HG03439 (cell line): ENCODE results near the gene UTP25.

Experiments
- ATAC-seq: cut with Tn5 transposase; IDR thresholded peaks from one replicate; pipeline ENCODE4 v1.9.1; 2021; ENCODE audit warnings: mild to moderate bottlenecking, moderate library complexity; ENCODE audit not compliant: unreplicated experiment

Gene UTP25

DNA sequence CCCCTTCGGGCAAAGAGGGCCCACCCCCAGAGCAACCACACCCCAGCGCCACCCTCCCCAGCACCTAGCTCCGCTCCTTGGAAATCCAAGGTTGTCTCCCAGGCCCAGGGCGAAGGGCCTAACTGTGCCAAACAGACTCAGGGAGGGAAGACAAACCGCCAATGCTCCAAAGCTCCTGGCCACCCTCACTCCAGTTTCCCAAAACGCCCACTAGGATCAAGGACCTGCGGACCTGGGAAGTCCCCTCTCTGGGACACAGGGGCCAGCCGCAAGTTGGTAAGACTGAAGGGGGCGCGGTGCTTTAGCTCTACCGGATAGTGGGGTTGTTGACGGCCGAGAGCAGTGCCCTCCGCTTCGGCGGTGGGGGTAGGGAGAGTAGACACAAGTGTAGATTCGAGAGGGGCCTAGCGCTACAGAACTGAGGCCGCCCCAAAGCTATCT lies 22.4 kb upstream of the UTP25 start:
- ATAC-seq, result no peak

DNA sequence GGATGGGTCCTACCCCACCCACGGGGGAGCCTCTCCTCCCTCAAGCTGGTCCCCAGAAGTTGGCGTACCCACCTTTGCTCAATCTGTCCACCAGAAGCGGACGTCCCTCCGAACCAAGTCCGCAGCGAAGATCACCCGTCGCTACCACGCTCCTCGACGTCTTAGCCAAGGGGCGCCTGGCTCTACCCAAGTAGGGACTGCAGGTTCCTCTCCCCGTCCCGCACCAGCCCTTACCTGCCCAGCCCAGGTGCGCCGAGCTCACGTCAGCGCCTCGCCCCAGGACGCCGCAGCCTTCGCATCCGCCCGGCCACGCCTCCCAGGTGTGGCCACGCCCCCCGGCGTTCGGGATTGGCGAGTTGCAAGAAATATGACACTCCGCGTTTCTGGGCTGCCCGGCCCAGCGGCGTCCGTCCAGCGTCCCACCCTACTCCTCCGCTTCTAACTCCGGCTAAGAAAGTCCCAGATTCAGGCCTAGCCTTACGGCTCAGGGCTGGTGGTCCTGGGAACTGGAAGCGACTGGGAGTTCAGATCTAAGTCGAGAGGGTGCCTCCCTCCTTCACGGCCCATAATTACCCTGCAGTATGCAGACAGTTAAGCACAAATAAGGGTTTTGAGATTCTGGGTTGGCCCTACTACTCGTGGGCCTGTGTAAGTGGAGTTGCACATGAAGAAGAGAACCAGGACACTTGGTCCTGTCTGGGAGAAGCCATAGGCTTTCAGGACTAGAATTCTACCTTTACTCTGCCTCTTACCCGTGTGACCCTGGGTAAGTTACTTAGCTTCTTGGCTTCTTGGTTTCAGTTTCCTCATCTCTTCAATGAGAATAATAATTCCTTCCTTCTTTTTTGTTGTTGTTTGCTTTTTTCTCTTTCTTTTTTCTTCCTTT lies 21.7 kb upstream of the UTP25 start, which contains the start of gene IRF6:
IRF6 (minus strand) TSS at position 268 of the 886 bp plus-strand sequence. CDS start 4,729 bp downstream, outside the sequence.
- ATAC-seq, result peak; percentile 87

DNA sequence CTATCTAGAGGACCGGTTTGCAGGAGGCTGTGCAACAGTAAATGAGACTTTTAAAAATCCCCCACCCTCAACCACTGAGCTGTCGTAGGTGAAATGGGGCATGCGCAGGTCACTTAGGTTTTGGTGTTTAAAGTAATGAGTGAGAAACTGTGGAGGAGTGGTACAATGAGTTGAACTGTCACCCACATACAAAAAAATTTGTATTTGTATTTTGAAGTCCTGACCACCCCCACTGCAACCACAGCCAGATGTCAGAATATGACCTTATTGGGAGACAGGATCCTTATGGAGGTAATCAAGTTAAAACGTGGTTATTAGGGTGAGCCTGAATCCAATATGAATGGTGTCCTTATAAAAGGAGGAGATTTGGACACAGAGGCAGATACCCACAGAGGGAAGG lies 20.3 kb upstream of the UTP25 start:
- no peak for ATAC-seq

DNA sequence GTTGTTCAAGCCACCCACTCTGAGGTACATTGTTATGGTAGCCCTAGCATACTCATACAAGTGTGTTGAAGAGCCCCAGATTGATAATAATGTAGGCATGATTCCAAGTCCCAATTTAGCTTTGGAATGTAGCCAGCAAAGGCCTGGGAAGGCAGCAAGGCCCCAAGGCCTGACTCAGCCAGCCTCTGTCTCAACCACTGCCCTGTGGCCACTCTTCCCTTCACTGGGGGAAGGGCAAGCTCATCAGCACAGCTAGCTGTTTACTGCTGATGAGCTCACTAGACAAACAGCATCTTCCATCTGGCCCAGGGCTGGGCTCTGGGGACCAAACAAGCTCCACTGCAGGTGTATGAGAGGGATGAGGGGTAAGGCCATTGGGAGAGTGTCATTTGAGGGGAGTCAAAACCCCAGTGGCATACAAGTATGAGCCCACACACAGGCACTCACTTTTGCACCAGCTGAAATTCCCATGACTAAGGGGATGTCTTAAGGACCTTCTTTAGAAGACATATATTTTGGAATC lies 19.7 kb upstream of the UTP25 start:
- no peak for ATAC-seq

DNA sequence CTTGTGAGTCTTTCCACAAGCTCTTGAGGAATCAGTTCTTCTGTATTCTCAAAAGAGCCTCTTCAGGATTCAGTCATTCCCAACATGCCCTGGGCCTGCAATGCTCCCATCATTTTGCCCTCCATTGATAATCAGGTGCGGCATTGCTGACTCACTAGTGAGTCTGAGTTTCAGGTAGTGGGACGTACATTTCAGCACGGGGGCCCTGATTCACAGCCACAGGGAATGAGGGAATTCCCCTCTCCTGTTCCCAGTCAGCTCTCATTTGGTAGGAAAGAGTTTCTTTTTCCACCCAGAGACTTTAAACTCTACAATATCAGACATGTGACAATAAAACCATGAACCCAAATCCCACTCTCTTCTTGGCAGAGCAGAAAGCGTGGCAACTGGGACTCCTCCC lies 18.2 kb upstream of the UTP25 start:
- ATAC-seq, result no peak

DNA sequence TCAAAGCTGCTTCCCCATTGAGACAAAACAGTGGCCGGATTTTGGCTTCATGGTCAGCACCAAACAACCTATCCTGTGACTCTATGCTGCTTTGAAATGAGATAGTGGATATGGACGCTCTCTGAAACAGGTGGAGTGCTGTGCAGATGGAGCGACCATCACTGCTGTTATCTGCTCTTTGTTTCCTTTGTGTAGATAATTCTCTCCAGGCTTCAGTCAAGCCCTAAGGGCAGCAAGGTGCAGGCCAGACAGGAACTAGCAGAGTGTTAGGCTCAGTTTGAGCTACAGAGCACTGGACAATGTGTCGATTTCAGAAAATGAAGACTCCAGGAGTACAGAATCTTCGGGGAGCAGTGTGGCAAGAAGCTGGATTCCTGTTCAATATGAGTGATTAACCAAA lies 17.0 kb upstream of the UTP25 start:
- no peak for ATAC-seq

DNA sequence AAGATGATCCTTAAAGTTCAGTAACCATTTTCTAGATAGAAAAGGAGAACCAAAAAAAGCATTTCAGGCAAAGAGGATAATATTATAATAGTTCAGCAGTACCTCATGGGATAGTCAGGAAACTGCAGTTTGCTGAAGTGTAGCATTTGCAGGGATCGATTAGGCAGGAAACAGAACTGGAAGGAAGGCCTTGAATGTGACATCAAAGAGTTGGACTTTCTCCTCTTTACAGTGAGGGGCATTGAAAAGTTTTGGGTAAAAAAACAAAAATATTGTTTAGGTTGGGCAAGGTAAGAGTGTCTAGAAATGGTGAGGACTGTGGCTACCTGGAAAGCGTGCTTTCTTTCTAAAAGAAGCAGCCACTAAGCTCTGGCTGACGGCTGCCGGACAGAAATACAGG lies 13.9 kb upstream of the UTP25 start:
- no peak for ATAC-seq

DNA sequence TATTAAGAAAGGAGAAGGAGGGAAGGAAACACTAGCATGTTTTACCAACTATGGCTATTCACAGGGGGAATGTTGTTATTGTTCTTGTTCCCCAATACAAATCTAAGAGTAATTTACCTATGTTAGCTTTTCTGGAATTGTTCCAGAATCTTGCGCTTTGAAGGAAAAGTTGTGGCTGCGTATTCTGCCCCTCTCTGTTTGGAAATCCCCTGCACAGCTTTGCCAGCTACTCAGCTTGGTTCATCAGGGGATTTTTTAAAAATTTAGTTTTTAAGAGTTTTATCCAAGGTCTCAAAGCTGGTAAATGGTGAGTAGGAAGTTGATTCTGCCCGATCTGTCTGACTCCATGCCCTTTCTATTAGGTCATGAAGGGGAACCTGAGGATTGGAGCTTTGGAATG lies 12.3 kb upstream of the UTP25 start:
- ATAC-seq, result no peak

DNA sequence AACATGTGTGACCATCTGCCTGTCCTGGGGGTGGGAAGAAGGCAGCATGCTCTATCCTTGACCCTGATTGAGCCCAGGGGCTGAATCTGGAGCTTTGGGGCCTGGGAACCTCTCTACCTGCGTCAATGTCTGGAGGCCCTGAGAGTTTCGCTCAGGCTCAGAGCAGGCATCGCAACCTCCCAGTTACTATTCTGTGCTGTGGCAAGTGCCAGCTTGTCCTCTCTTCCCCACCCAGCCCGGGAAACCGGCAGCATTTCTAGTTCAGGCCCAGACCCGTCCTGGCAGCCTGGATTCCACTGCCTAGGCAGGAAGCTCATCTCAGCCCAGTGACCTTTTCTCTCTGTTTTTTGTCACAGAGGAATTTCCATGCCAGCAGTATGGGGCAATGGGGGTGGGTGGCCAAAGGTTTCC lies 11.8 kb upstream of the UTP25 start:
- ATAC-seq, result no peak

DNA sequence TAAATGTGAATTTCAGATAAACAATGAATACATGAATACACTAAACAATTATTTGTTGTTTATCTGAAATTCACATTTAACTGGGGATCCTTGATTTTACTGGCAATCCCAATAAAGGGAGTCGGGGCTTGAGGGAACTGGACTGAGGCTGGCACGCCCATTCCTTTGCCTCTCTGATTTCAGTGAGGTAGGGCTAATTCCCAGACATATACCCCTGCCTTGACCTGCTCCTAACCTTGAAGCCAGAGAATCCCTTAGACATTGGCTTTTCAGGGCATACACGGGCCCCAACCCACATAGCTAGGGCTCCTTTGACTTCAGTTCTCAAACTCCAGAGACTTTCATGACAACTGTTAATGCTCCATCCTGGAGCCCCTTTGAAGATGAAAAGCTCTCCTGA lies 10.8 kb upstream of the UTP25 start:
- ATAC-seq, result no peak

DNA sequence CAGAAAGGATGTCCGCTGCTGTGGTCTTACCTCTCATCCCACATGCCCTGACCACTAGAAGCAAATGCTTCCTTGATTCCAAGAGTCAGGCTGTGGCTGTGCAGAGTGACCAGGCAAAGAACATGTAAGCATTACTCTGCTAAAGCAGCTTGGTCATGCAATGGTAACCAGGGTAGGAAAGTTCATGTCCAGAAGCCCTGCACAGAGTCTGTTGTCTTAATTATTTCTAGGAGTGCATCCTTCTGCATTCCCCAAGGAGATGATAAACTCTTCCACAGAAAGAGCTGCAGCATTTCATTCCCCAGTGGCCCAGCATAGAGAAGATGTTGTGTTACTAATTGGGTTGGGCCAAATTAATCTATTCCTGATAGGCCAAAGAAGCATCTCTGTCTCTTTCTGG lies 10.1 kb upstream of the UTP25 start:
- ATAC-seq, result no peak

DNA sequence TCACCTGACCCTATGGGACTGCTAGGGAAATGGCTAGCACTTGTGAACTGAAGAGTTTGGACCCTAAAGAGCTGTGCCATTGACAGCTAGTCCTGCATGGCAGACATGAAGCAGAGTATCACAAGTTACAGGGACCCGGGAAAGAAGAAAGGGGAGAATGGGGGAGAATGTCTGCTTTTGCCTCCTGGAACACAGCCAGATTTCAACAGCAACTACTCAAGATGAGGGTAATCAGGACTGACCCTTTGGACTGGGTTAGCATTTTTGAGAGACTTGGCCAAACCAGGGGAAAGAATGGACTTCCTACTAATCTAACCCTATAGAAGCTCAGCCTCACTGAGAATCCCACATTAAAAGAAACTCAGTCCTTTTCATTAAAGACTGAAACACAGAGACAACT lies 8.7 kb upstream of the UTP25 start:
- ATAC-seq, result no peak

DNA sequence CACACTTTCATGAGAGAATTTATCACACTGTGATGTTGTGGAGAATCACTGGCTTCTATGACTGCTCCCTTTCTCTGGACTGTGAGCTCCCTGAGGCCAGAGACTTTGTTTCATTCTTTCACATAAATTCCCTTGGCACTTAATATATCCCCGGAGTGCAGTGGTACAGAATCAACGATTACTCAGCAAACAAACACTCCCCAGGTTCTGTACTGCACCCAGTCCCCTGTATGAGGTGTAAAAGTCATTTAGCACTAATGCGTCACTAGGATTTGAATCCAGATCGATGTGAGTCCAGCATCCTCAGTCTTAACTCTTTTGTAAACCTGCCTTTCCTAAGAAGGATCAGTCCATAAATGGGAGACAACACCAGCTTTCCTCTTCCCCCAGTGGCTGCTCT lies 6.8 kb upstream of the UTP25 start:
- ATAC-seq, result no peak

DNA sequence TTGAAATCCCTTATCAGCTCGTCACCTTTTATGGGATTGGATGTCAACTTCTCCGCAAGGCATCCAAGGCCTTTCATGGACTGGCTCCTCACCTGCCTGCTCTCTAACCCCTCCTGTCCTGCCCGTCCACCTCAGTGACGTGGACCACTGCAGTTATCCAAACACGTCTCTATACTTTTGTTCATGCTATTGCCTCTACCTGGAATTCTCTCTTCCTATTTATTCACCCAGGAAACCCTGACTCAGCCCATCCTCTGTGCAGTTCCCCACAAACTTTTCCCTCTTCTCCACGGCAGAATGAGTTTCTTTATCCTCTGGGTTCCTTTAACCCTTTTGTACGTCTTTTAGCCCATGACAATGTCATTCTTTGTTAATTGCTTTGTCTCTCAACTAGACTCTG lies 5.1 kb upstream of the UTP25 start:
- no peak for ATAC-seq

DNA sequence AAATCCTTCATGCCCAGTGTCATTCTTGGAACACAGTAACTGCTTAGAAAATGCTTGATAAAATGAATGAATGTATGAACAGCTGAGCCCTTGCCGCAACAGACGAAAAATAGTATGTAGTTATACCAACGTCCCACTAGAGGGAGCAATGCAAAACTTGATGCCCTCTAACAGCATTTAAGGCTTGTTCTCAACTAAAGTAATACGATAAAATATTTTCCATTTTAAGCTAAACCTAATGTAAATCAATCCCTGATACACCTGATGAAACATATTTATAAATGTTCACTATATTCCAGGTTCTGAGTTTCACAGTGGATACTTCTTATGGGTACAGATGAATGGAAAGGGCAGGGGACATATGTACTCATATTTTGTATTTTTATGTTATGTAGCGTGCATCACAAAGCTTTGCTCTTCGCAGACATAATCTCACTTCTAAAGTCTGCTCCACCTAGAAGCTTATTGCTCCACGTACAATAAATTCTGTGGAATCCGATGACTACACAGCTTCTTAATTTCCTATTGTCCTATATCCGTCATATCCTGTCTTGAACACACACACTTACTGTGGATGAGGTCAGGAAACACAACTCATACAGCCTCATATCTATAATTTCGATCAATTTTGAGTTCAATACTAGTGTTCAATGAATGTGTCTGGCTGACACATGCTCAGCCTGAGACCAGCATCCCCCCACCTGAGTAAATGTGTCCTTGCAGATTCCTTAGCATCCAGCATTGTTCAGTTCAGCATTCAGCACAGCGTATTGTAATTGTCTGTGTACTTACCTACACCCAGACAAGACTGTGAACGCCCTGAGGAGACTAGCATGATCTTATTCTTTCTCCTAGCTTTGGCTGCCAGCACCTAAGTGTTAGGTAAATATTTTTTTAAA lies 4.4 kb upstream of the UTP25 start:
- ATAC-seq, result no peak

DNA sequence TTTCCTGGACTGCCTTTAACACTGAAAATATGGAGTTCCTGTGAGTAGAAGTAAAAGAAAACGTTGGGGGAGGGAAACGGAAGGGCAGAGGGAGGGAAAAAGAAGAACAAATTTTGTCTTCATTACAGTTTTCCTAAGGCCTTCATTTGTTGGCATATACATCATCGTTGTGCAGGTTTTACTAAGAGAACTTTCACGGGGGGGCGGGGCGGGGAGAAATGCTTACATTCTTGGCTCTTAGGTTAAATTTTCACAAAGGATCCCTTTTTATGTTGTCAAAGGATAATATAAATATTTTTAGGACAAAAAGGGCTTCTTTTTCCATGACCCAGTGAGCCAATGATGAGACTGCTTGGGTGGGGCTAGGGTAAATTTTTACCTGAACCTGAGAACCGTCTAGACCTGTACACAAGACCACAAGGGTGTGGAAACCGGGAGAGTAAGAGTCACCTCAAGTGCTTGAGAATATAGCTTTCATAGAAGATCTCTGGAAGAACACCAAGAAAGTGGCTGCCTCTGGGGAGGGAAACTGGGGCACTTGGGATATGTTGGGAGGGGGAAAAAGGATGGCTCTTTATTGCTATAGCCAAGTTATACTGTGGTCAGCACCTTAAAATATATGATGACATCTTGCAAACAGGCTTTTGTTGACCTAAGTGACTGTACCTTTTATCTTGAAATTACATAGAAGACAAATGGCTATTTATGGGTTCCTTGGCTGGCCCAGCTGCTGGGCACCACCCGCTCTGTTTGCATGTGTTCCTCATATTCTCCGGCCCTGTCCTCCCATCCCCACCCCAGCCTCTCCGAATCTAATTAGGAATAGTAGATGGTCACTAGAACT lies 2.0 kb upstream of the UTP25 start:
- no peak for ATAC-seq

DNA sequence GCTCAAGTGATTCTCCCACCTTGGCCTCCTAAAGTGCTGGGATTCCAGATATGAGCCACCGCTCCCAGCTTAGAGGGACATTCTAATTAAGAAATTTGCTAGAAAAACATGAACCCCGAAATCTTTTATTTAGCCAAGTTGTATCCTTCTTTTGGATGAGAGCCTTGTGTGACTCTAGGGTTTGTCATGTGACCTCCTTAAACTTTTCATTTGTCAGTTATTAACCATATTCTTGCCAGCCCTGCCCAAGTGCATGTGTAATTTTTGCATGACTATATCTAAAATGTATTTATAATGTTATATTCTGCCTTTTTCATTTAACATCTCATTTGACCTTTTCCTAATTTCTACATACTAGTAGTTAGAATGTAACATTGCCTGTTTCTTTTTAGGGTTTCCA lies 1.9 kb downstream of the UTP25 start:
- no peak for ATAC-seq

DNA sequence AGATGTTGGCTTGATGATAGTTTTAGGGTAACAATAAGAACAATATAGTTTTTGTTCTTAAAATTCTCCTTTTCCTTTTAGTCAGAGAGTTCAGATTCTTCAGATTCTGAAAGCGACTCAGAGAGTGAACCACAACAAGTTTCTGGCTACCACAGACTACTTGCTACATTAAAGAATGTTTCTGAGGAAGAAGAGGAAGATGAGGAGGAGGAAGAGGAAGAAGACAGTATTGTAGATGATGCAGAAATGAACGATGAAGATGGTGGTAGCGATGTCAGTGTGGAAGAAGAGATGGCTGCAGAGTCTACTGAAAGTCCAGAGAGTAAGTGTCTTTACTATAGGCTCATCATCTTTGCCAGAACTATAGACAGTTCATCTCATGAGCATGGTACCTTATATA lies 3.0 kb downstream of the UTP25 start:
- ATAC-seq, result no peak

DNA sequence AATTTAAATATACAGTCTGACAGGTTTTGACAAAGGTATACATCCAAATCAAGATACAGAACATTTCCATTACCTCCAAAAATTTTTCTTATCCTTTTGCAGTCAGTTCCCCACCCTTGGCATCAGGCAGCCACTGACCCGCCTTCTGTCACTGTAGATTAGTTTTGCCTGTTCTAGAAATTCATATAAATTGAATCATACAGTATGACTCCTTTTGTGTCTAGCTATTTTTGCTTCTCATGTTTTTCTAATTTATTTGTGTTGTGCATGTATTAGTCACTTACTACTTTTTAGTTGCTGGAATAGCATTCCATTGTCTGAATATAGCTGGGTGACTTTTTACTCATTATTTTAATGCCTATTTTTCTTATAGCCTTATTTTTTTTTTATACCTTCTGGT lies 3.8 kb downstream of the UTP25 start:
- no peak for ATAC-seq

DNA sequence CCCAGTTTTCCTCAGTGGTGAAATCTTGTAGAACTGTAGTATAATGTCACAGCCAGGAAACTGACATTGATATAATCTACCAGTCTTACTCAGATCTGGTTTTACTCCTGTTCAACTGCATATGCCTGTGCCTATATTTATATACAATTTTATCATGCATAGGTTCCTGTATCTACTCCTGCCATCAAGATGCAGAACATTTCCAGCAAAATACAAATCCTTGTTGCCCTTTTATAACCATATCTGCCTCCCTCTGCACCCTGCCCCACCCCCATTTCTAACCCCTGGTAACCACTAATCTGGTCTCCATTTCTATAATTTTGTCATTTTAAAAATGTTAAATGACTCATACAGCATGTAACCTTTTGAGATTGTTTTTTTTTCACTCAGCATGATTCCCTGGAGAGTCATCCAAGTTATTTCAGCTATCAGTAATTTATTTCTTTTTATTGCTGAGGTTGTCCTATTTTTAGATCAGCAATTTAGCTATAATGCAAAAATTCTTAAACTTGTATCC lies 8.1 kb downstream of the UTP25 start:
- ATAC-seq, result no peak
